Stimulated activated naive CD8-positive, alpha-beta T cell treated with anti-CD3 and anti-CD28 coated beads, Interleukin-15, Interleukin-2, amounts not matched to agents 100 U/mL and 50 U/mL, for 24 hours (primary cell): ENCODE data around the gene SEPTIN1.
"Not testable (repeated sequence)": the region's sequence is repeated elsewhere in the genome, so short reads cannot be mapped to it uniquely, and the experiment has no call there.

Experiments
- ATAC-seq: fragments of 150-1000 bp; cut with Tn5 transposase; one replicate; pipeline ENCODE4 v1.10.0; 2021
- DNase-seq: peaks from one replicate; pipeline ENCODE4 v3.0.0; 2021

Gene SEPTIN1

DNA sequence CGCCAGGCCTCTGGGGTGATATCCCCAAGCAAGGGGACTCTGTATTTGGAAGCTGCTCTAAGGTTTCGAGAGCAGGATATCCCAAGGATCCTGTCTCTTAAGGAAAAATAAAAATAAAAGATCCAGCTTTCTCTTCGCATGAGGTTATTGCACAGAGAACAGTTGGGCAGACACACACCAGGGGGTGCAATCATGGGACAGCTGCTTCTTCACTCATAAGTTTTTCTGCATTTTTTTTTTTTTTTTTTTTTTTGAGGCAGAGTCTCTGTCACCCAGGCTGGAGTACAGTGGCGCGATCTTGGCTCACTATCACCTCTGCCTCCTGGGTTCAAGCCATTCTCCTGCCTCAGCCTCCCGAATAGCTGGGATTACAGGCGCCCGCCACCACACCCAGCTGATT, 40.4 kb downstream of the SEPTIN1 start:
- not testable (repeated sequence) for ATAC-seq, DNase-seq

GRCh38 chr16:30340621-30341020, 41.7 kb downstream of the SEPTIN1 start:
- DNase-seq (no peak), ATAC-seq (no peak)

- not testable (repeated sequence) for ATAC-seq, DNase-seq
Measured at GRCh38 chr16:30338715-30339114, 43.6 kb downstream of the SEPTIN1 start.

- not testable (repeated sequence) for ATAC-seq, DNase-seq
Measured at GRCh38 chr16:30337964-30338357, 44.4 kb downstream of the SEPTIN1 start.

DNA sequence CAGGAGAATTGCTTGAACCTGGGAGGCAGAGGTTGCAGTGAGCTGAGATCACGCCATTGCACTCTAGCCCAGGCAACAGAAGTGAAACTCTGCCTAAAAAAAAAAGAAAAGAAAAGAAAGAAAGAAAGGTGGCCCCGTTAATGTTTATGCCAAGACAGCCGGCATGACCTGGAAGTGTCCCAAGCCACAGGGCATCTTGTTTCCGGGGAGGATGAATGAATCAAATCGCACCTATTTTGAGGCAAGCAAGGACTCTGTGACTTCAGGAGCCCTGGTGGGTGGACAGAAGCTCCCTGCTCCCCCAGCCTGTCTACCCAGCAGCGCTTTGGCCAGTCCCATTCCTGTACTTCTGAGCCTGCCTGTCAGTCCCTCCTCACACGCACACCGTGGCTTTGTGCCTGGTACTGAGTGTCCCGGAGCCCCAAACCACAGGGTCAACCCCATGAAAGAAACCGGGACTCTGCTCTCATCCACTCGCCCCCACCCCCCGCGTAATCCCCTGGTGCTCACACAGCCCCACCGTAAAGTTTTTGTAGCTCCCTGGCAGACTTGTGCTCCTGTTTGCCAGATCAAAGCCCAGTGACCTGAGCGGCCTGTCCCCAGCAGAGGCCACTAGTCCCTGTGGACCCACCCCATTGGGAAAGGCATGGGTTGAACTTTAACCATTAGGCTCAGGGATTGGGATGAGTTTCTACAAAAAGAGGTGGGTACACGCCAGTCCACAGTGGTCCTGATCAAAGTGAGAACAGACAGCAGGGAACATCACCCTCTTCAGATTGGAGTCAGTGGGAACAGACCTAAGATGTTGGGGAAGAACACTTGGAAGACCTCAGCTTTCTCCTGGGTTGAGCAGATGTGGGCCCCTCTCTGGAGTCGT, 46.5 kb downstream of the SEPTIN1 start:
- DNase-seq = no peak
- ATAC-seq = no peak

DNA sequence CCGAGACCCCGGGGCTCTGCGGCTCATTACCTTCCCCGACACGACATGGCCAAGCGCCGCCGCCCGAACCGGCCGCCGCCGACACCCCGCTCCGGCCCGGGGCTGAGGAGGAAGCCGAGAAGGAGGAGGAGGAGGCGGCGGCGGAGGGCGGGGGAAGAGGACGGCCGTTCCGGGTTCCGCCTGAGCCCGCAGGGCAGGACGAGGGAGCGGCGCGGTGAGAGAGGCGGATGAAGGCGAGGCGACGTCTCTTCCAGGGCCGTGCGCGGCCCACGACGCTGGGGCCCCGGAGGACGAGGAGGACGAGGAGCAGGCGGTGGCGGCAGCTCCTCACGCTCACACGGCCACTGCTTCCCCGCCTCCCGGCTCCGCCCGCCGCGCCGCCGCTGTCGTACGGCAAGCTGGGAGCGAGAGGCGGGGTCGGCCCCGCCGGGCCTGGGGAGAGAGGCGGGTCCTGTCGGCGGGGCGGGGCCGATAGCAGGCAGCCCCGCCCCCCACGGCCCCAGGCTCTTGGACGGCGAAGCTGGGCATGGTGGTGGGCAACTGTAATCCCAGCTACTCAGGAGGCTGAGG, 47.2 kb downstream of the SEPTIN1 start:
- DNase-seq (peak; percentile 88), ATAC-seq (peak; percentile 85)

GRCh38 chr16:30334473-30334989, 47.8 kb downstream of the SEPTIN1 start:
- ATAC-seq (peak; percentile 96), DNase-seq (peak; percentile 88)
